HFF-Myc (cell line): ENCODE results near the gene CAMTA1.

ENCODE experiments used
- DNase-seq: peaks from one replicate; pipeline ENCODE4 v3.0.0-alpha.2; 2011; ENCODE audit warnings: low read depth; ENCODE audit errors: extremely low read depth
- H3K4me3 ChIP-seq: replicated peaks from 2 replicates; pipeline ENCODE4 v1.5.1; 2011; ENCODE audit warnings: low read depth, mild to moderate bottlenecking, control low read depth, low read length
- TF ChIP-seq, protein P1 (sequence below): IDR thresholded peaks from 2 replicates; pipeline ENCODE4 v1.5.1; 2012; ENCODE audit warnings: mild to moderate bottlenecking, low read depth, low read length, control low read depth; ENCODE audit errors: missing control alignments

The CAMTA1 gene

DNA sequence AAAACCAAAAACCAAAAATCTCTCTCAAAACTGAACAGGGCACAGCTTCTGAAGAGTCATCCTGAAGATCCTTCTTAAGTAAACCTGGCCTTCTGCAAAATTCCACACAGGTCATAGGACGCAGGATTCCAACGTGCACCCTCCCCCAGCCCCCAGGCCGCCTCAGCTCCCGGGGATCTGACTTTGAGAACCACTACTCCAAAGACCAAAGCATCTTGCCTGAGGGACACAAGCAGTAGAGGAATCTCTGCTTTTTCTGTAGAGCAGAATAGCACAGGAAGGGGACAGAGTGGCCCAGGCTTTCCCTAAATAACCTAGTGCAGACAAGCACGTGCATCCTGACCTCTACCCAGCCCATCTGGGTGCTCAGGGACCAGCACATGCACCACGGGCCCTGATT, 881.0 kb downstream of the CAMTA1 start:
- H3K4me3 ChIP-seq: no peak overlapping the region
- TF ChIP-seq, protein P1, sequence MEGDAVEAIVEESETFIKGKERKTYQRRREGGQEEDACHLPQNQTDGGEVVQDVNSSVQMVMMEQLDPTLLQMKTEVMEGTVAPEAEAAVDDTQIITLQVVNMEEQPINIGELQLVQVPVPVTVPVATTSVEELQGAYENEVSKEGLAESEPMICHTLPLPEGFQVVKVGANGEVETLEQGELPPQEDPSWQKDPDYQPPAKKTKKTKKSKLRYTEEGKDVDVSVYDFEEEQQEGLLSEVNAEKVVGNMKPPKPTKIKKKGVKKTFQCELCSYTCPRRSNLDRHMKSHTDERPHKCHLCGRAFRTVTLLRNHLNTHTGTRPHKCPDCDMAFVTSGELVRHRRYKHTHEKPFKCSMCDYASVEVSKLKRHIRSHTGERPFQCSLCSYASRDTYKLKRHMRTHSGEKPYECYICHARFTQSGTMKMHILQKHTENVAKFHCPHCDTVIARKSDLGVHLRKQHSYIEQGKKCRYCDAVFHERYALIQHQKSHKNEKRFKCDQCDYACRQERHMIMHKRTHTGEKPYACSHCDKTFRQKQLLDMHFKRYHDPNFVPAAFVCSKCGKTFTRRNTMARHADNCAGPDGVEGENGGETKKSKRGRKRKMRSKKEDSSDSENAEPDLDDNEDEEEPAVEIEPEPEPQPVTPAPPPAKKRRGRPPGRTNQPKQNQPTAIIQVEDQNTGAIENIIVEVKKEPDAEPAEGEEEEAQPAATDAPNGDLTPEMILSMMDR: no peak
- no peak for DNase-seq

DNA sequence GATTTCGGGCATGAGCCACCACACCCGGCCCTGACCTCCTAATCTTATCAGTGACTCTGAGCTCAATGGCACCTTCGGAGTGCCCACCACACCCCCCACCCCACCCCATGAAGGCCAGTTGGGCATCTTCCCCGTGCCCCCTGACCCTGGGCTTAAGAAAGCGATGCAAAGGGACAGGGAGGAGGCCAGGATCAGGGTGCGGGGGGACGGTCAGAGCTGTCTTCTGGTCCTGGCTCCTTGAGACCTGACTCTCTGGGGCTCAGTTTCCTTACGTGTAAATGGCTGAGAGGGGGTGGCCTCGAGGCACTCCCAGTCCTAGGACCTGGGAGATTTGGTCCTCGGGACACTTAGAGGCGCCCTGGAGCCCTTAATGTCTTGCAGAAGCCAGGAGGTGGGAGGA, 881.9 kb downstream of the CAMTA1 start:
- TF ChIP-seq, protein P1: no peak
- H3K4me3 ChIP-seq: no peak overlapping the region
- no peak for DNase-seq

GRCh38 chr1:7667625-7668218, 882.5 kb downstream of the CAMTA1 start:
- DNase-seq: peak; percentile 26
- H3K4me3 ChIP-seq: no peak overlapping the region
- TF ChIP-seq, protein P1: peak; percentile 100

GRCh38 chr1:7669559-7670311, 884.5 kb downstream of the CAMTA1 start:
- no peak overlapping the region for H3K4me3 ChIP-seq
- DNase-seq: no peak

GRCh38 chr1:7670334-7671145, 885.3 kb downstream of the CAMTA1 start:
- DNase-seq: no peak
- no peak overlapping the region for H3K4me3 ChIP-seq

More at GRCh38 chr1:7669559-7670311, 884.5 kb downstream of the CAMTA1 start:
- TF ChIP-seq, protein P1: peak; percentile 71

GRCh38 chr1:7671146-7671465, 885.9 kb downstream of the CAMTA1 start:
- no peak for DNase-seq
- H3K4me3 ChIP-seq: no peak overlapping the region
- TF ChIP-seq, protein P1: no peak

More at GRCh38 chr1:7670334-7671145, 885.3 kb downstream of the CAMTA1 start:
- TF ChIP-seq, protein P1: no peak
